ENCODE data around the gene ZNF511. TPM values are rescaled to one million over a fixed set of nuclear protein-coding genes. Genes with fewer than 3 reads are reported as not detected.
A peak's percentile ranks its signal among the peaks of the same experiment; 100 is the strongest.

ZNF511 gene
- total and polyA plus RNA-seq, 10 donors = 26.3 to 50.6 (median 30.5) TPM

DNA sequence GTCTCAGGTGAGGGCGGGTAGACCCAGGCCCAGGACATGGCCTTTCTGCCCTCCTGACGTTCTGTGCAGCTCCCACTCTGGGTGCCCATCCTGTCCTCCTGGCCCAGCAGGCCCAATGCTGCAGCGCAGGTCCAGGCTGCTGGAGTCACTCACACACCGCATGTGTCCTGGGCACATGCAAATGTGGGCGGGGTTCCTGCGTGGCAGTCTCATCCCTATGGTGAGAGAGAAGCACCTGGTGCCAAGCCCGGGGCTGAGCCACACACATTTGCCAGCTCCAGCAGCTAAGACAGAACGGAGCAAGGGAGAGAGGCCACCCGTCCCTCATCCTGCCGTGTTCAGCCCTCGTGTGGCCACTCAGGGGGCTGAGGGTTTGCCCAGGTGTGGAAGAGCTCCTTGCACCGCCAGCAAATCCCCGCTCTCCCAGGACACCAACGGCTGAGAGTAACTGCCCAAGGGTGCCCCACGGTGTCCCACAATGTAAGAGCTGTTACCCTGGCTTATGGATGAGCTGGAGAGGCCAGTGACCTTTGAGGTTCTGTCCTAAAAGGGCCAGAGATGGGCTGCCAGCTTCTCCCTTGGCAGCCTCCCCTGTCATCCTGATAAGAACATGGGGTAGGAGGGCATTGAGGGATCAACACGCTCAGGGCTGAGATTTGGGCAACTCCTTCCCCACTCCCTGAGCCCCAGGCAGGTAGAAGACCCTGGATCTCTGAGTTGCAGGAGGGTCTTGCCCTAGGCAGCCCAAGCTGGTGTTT, 44.7 kb downstream of the ZNF511 start:
- intact Hi-C loops (cut with DNase I; ENCODE audit: low total_unique reads) = no loop called here
- Histone ChIP-seq H3K9me3 (no peaks in the 10 kb centered on the region), H3K4me1 (peaks cover 8 to 29% (median 20%) of the 10 kb centered on the region in 6 donors), H3K4me3 (no peak overlapping the region), H3K27me3 (replicated peaks in 1 of 7) (peaks cover 0 to 28% (median under 1%) of the 10 kb centered on the region in 7 donors), H3K36me3 (peaks cover 0 to 18% (median 0%) of the 10 kb centered on the region in 6 donors), H3K27ac (no peak overlapping the region)
- TF ChIP-seq POLR2A (IDR thresholded peaks at IDR 0.05) (no peak), POLR2AphosphoS5 (IDR thresholded peaks at IDR 0.05) (peak in 2 of 3 donors; percentile 21 to 44)
- DNase-seq = no peak
- WGBS, 5 donors = 79 to 85% (median 82%) methylated on average over 7 to 16 of the region's 16 CpGs

DNA sequence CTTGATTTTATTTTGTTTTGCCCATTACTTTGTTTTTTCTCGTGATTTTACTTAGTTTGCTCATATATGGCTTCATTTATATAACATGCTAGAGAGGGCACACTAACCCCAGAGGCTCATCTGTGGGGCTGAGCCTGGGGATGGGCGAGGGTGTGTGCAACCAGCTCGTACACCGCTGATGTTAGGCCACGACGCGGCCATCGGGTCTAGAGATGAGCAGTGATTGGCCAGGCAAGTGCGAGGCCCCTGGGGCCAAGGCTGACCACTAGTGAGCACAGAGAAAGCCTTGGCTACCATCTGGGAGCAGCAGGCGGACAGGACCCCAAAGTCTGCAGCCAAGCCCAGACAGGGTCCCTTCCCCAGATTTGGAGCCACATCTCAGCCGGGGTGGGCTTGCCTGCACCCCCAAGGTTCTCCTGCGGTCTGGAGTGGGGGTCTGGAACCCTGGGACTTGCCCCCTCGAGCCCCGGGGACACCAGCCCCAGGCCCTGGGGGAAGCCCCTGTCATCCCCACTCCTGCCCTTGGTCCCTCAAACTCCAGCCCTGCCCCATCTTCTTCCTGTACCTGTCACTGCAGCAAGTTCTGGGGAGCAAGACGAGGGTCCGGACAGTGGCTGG, 45.4 kb downstream of the ZNF511 start:
- WGBS, 5 donors = 82 to 92% (median 86%) methylated on average over 15 to 16 of the region's 16 CpGs
- intact Hi-C loops (cut with DNase I; ENCODE audit: low total_unique reads) = no loop called here
- H3K4me3 ChIP-seq = no peak overlapping the region
- H3K36me3 ChIP-seq = peaks cover 0 to 18% (median 0%) of the 10 kb centered on the region in 6 donors
- TF ChIP-seq POLR2AphosphoS5 (IDR thresholded peaks at IDR 0.05) = no peak
- H3K9me3 ChIP-seq = no peaks in the 10 kb centered on the region
- DNase-seq = no peak
- no peak overlapping the region for H3K27ac ChIP-seq
- H3K27me3 ChIP-seq (replicated peaks in 1 of 7) = peaks cover 0 to 21% (median 0%) of the 10 kb centered on the region in 7 donors
- H3K4me1 ChIP-seq = peaks cover 8 to 29% (median 20%) of the 10 kb centered on the region in 6 donors

DNA sequence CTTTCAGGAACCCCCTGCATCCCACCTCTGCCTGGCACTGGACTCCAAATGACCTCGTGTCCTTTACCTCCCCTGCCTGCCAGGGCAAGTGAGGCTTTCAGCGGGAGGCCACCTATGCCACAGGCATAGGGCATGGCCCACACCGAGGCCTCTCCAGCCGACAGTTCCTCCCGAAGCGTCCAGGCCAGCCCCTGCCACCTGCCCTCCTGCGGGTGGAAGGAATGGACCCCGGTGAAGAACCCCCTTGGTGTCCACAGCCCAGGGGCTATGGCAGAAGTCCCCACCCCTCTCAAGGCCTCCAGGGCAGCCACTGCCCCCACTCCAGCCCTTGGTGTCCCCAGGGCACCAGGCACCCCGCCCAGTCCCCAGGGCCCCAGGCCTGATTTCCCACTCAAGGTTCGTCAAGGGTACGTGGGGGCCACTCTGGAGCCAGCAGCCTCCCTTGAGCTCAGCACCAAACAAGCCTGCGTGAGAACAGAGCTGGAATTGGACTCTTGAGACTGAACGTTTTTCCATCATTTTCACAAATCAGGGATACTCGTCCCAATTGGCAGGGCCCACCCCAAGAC, 46.0 kb downstream of the ZNF511 start:
- 93 to 96% (median 95%) methylated on average over 11 to 14 of the region's 14 CpGs for WGBS, 5 donors
- intact Hi-C loops (cut with DNase I; ENCODE audit: low total_unique reads) = no loop called here
- Histone ChIP-seq H3K9me3 (no peaks in the 10 kb centered on the region), H3K27me3 (replicated peaks in 1 of 7) (peaks cover 0 to 15% (median 0%) of the 10 kb centered on the region in 7 donors), H3K27ac (no peak overlapping the region), H3K4me1 (peaks cover 8 to 29% (median 20%) of the 10 kb centered on the region in 6 donors), H3K36me3 (peaks cover 0 to 18% (median 0%) of the 10 kb centered on the region in 6 donors), H3K4me3 (no peak overlapping the region)
- TF ChIP-seq, protein P1, sequence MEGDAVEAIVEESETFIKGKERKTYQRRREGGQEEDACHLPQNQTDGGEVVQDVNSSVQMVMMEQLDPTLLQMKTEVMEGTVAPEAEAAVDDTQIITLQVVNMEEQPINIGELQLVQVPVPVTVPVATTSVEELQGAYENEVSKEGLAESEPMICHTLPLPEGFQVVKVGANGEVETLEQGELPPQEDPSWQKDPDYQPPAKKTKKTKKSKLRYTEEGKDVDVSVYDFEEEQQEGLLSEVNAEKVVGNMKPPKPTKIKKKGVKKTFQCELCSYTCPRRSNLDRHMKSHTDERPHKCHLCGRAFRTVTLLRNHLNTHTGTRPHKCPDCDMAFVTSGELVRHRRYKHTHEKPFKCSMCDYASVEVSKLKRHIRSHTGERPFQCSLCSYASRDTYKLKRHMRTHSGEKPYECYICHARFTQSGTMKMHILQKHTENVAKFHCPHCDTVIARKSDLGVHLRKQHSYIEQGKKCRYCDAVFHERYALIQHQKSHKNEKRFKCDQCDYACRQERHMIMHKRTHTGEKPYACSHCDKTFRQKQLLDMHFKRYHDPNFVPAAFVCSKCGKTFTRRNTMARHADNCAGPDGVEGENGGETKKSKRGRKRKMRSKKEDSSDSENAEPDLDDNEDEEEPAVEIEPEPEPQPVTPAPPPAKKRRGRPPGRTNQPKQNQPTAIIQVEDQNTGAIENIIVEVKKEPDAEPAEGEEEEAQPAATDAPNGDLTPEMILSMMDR (IDR thresholded peaks at IDR 0.05 in 8 of 11, conservative IDR thresholded peaks at IDR 0.05 in 3 of 11) = no peak
- TF ChIP-seq POLR2A (IDR thresholded peaks at IDR 0.05) (no peak), POLR2AphosphoS5 (IDR thresholded peaks at IDR 0.05) (no peak)
- DNase-seq = no peak

DNA sequence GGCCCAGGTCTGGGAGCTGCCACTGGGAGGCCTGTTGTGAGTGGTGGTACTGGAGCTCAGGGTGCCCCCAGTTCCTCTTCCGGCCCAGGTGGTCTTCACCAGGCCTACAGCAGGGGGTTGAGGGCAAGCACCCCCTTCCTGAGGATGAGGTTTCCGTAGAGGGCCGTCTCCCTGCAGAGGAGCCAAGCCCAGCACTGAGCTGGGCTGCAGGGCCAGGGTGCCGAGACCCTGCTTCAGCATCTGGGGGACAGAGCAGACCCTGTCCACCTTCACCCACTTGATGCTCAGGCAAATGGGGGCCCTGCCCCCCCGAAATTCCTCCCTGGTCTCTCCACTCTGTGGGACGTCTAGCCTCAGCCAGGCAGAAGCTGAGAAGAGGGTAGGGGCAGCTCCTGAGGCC, 46.6 kb downstream of the ZNF511 start:
- Histone ChIP-seq H3K27ac (no peak overlapping the region), H3K27me3 (replicated peaks in 1 of 7) (peaks cover 0 to 10% (median 0%) of the 10 kb centered on the region in 7 donors), H3K36me3 (peaks cover 0 to 18% (median 0%) of the 10 kb centered on the region in 6 donors), H3K4me3 (no peak overlapping the region), H3K9me3 (no peaks in the 10 kb centered on the region), H3K4me1 (peaks cover 8 to 29% (median 20%) of the 10 kb centered on the region in 6 donors)
- no peak for TF ChIP-seq POLR2A (IDR thresholded peaks at IDR 0.05)
- TF ChIP-seq, protein P1 (IDR thresholded peaks at IDR 0.05 in 8 of 11, conservative IDR thresholded peaks at IDR 0.05 in 3 of 11) = no peak
- TF ChIP-seq POLR2AphosphoS5 (IDR thresholded peaks at IDR 0.05) = no peak
- DNase-seq = no peak
- intact Hi-C loops (cut with DNase I; ENCODE audit: low total_unique reads) = no loop called here
- WGBS, 5 donors = 83 to 94% (median 88%) methylated on average over 4 to 6 of the region's 6 CpGs
